ENCODE data around the gene PPDPF.

PPDPF gene

GRCh38 chr20:63536241-63536977 is 15.8 kb downstream of the PPDPF start:
- TF ChIP-seq ZC3H10 (CRISPR knock-in tag; IDR thresholded peaks at IDR 0.05) (no peak), TCF4 (CRISPR knock-in tag; IDR thresholded peaks at IDR 0.05; ENCODE audit: borderline replicate concordance) (peak; percentile 16; the same call in 1 of the 2 replicates)
- ATAC-seq: no peak; the same call in 2 of the 3 replicates

GRCh38 chr20:63536997-63537524 is 16.5 kb downstream of the PPDPF start, which contains the start of gene PTK6:
Gene PTK6, minus strand, starts transcription at chr20:63537376. Its CDS starts 62 bp downstream, at chr20:63537314.
- no peak; the same call in 2 of the 3 replicates for ATAC-seq
- TF ChIP-seq POU6F1 (CRISPR knock-in tag; IDR thresholded peaks at IDR 0.05; ENCODE audit: borderline replicate concordance, low read depth) (no peak), ESRRG (CRISPR knock-in tag; IDR thresholded peaks at IDR 0.05) (no peak)

GRCh38 chr20:63537525-63538203 is 17.1 kb downstream of the PPDPF start:
- no peak for TF ChIP-seq TOX (CRISPR knock-in tag; IDR thresholded peaks at IDR 0.05; ENCODE audit: borderline replicate concordance)
- TF ChIP-seq PATZ1 (CRISPR knock-in tag; IDR thresholded peaks at IDR 0.05; ENCODE audit: borderline replicate concordance): peak; percentile 26; the same call in 1 of the 2 replicates

GRCh38 chr20:63538204-63539091 is 17.9 kb downstream of the PPDPF start:
- TF ChIP-seq ZNF8 (CRISPR knock-in tag; IDR thresholded peaks at IDR 0.05) (no peak), TSHZ2 (CRISPR knock-in tag; IDR thresholded peaks at IDR 0.05) (no peak), CREB5 (CRISPR knock-in tag; IDR thresholded peaks at IDR 0.05; ENCODE audit: low read depth) (no peak), PPARA (CRISPR knock-in tag; IDR thresholded peaks at IDR 0.05; ENCODE audit: borderline replicate concordance) (no peak), TOX (CRISPR knock-in tag; IDR thresholded peaks at IDR 0.05; ENCODE audit: borderline replicate concordance) (no peak)
- ATAC-seq: peak; percentile 16

More at GRCh38 chr20:63537525-63538203, 17.1 kb downstream of the PPDPF start:
- peak; percentile 90 for ATAC-seq

GRCh38 chr20:63539092-63539430 is 18.5 kb downstream of the PPDPF start:
- TF ChIP-seq ESRRG (CRISPR knock-in tag; IDR thresholded peaks at IDR 0.05) (no peak), OSR1 (CRISPR knock-in tag; IDR thresholded peaks at IDR 0.05) (no peak), CREB5 (CRISPR knock-in tag; IDR thresholded peaks at IDR 0.05; ENCODE audit: low read depth) (no peak), SNAI2 (CRISPR knock-in tag; IDR thresholded peaks at IDR 0.05) (no peak), ZC3H10 (CRISPR knock-in tag; IDR thresholded peaks at IDR 0.05) (no peak), TCF4 (CRISPR knock-in tag; IDR thresholded peaks at IDR 0.05; ENCODE audit: borderline replicate concordance) (no peak), RARB (CRISPR knock-in tag; IDR thresholded peaks at IDR 0.05) (no peak), ARNTL (CRISPR knock-in tag; IDR thresholded peaks at IDR 0.05; ENCODE audit: borderline replicate concordance, low read depth) (no peak), TOX (CRISPR knock-in tag; IDR thresholded peaks at IDR 0.05; ENCODE audit: borderline replicate concordance) (no peak), PATZ1 (CRISPR knock-in tag; IDR thresholded peaks at IDR 0.05; ENCODE audit: borderline replicate concordance) (no peak)
- no peak for ATAC-seq
